Fibroblast of lung (primary cell): Measurements from ENCODE around the gene UST.

ENCODE experiments used
- CTCF ChIP-seq, 2 donors: IDR thresholded peaks in 1 of 2; conservative IDR thresholded peaks in 1 of 2; 1 replicate in 1 of 2; 2 replicates in 1 of 2; pipeline ENCODE4 v1.5.1; 2011 to 2012; ENCODE audit warnings: low read length in 2 of 2, control low read depth in 1 of 2, inconsistent platforms in 1 of 2, low read depth in 1 of 2, mild to moderate bottlenecking in 1 of 2
- EZH2 ChIP-seq: IDR thresholded peaks from 2 replicates; pipeline ENCODE4 v1.5.1; 2012; ENCODE audit warnings: low read length, control low read depth, mild to moderate bottlenecking; ENCODE audit errors: missing control alignments

GRCh38 chr6:149097794-149098193 lies 351.0 kb downstream of the UST start:
- no peak for TF ChIP-seq EZH2
- no peak for TF ChIP-seq CTCF (conservative IDR thresholded peaks at IDR 0.05 in 1 of 2, IDR thresholded peaks at IDR 0.05 in 1 of 2; ENCODE audit: low read depth in 1 of 2, low read length in 2 of 2)
